HepG2 (cell line): ENCODE results near the gene MYL6B. TPM values are rescaled to one million over a fixed set of nuclear protein-coding genes. Genes with fewer than 3 reads are reported as not detected.
A peak's percentile ranks its signal among the peaks of the same experiment; 100 is the strongest.

Experiments used
- BORCS8-MEF2B ChIP-seq: sonication (generic); formaldehyde crosslinking; IDR thresholded peaks from 2 replicates; pipeline ENCODE4 v1.8.0; 2022; ENCODE audit warnings: mild to moderate bottlenecking, missing genetic modification reagents
- CBX5 ChIP-seq: sonication (generic); formaldehyde crosslinking; IDR thresholded peaks from 2 replicates; pipeline ENCODE4 v1.4.0; 2020; ENCODE audit warnings: missing genetic modification reagents, borderline replicate concordance
- E2F1 ChIP-seq: sonication (generic); formaldehyde crosslinking; IDR thresholded peaks from 2 replicates; pipeline ENCODE4 v1.5.0; 2020; ENCODE audit warnings: missing genetic modification reagents
- ETV5 ChIP-seq: IDR thresholded peaks from 2 replicates; pipeline ENCODE4 v1.6.1; 2018; ENCODE audit warnings: missing biosample characterization, missing genetic modification reagents, inconsistent platforms, borderline replicate concordance
- GTF3A ChIP-seq: sonication (generic); formaldehyde crosslinking; conservative IDR thresholded peaks from 2 replicates; pipeline ENCODE4 v1.4.0; 2020; ENCODE audit warnings: mild to moderate bottlenecking, missing genetic modification reagents
- HDAC6 ChIP-seq: fragments of 200-600 bp; sonication (generic); IDR thresholded peaks from 2 replicates; pipeline ENCODE4 v1.7.0; 2017; ENCODE audit warnings: mild to moderate bottlenecking, antibody characterized with exemption, low read length, low read depth
- ISL2 ChIP-seq: sonication (generic); formaldehyde crosslinking; IDR thresholded peaks from 2 replicates; pipeline ENCODE4 v1.5.0; 2020; ENCODE audit warnings: missing genetic modification reagents
- KDM4B ChIP-seq: sonication (generic); formaldehyde crosslinking; IDR thresholded peaks from 2 replicates; pipeline ENCODE4 v1.4.0; 2020; ENCODE audit warnings: missing genetic modification reagents
- NCOA2 ChIP-seq: sonication (generic); formaldehyde crosslinking; IDR thresholded peaks from 2 replicates; pipeline ENCODE4 v1.8.0; 2022; ENCODE audit warnings: inconsistent platforms
- NR2F2 ChIP-seq: IDR thresholded peaks from 2 replicates; pipeline ENCODE4 v1.6.1; 2012; ENCODE audit warnings: low read depth, inconsistent platforms, borderline replicate concordance
- PCBP1 ChIP-seq: fragments of 200-400 bp; formaldehyde crosslinking; IDR thresholded peaks from 2 replicates; pipeline ENCODE4 v1.6.1; 2017; ENCODE audit warnings: mild to moderate bottlenecking, low read depth, low read length, borderline replicate concordance
- REL ChIP-seq: sonication (generic); formaldehyde crosslinking; conservative IDR thresholded peaks from 2 replicates; pipeline ENCODE4 v1.8.0; 2022; ENCODE audit warnings: mild to moderate bottlenecking, missing genetic modification reagents, moderate library complexity
- SKI ChIP-seq: fragments of 450-650 bp; IDR thresholded peaks from one replicate; pipeline ENCODE4 v1.6.1; 2018; ENCODE audit warnings: mild to moderate bottlenecking; ENCODE audit not compliant: partially characterized antibody
- SNAPC2 ChIP-seq: sonication (generic); formaldehyde crosslinking; IDR thresholded peaks from 2 replicates; pipeline ENCODE4 v1.8.1; 2022; ENCODE audit warnings: mild to moderate bottlenecking, missing genetic modification reagents
- SP140L ChIP-seq: sonication (generic); formaldehyde crosslinking; IDR thresholded peaks from 2 replicates; pipeline ENCODE4 v1.4.0; 2020; ENCODE audit warnings: missing genetic modification reagents, borderline replicate concordance
- ZBTB14 ChIP-seq: sonication (generic); formaldehyde crosslinking; IDR thresholded peaks from 2 replicates; pipeline ENCODE4 v1.4.0; 2020; ENCODE audit warnings: missing genetic modification reagents
- ZBTB38 ChIP-seq: sonication (generic); formaldehyde crosslinking; IDR thresholded peaks from 2 replicates; pipeline ENCODE4 v1.5.1; 2020; ENCODE audit warnings: mild to moderate bottlenecking, missing genetic modification reagents
- ZFP41 ChIP-seq: sonication (generic); formaldehyde crosslinking; IDR thresholded peaks from 2 replicates; pipeline ENCODE4 v1.4.0; 2020; ENCODE audit warnings: mild to moderate bottlenecking, missing genetic modification reagents, borderline replicate concordance
- ZNF572 ChIP-seq: sonication (generic); formaldehyde crosslinking; IDR thresholded peaks from 2 replicates; pipeline ENCODE4 v1.5.1; 2020; ENCODE audit warnings: mild to moderate bottlenecking, missing genetic modification reagents
- ZNF652 ChIP-seq: IDR thresholded peaks from 2 replicates; pipeline ENCODE4 v1.6.1; 2016; ENCODE audit warnings: low read depth, borderline replicate concordance
- ZNF670 ChIP-seq: sonication (generic); formaldehyde crosslinking; IDR thresholded peaks from 2 replicates; pipeline ENCODE4 v1.8.0; 2022; ENCODE audit warnings: mild to moderate bottlenecking, missing genetic modification reagents, borderline replicate concordance
- ZNF674 ChIP-seq: sonication (generic); formaldehyde crosslinking; IDR thresholded peaks from 2 replicates; pipeline ENCODE4 v1.5.0; 2020; ENCODE audit warnings: low read depth, mild to moderate bottlenecking, missing genetic modification reagents
- ZNF709 ChIP-seq: sonication (generic); formaldehyde crosslinking; IDR thresholded peaks from 2 replicates; pipeline ENCODE4 v1.5.0; 2020; ENCODE audit warnings: mild to moderate bottlenecking, missing genetic modification reagents
- ZNF749 ChIP-seq: sonication (generic); formaldehyde crosslinking; IDR thresholded peaks from 2 replicates; pipeline ENCODE4 v1.8.0; 2022; ENCODE audit warnings: mild to moderate bottlenecking, missing genetic modification reagents, moderate library complexity, borderline replicate concordance
- ZZZ3 ChIP-seq: sonication (generic); formaldehyde crosslinking; IDR thresholded peaks from 2 replicates; pipeline ENCODE4 v1.4.0; 2020; ENCODE audit warnings: missing genetic modification reagents, mild to moderate bottlenecking, borderline replicate concordance
- polyA plus RNA-seq, 8 experiments: library from polyadenylated mRNA; depleted of rRNA in 3 of 8; stranded (reverse) in 7 of 8; unstranded in 1 of 8; fragments of >200 nt; fragmentation: Illumina TruSeq in 4 of 8; extraction: Trizol in 4 of 8; gene quantifications; 2 replicates each; pipeline versions ENCODE4 v1.2.1 to v1.2.3, GENCODE V29; 2011 to 2016; ENCODE audit warnings: low read depth in 4 of 8, missing spikeins in 1 of 8, mixed read lengths in 1 of 8; ENCODE audit not compliant: insufficient read depth in 1 of 8
- total RNA-seq, 5 experiments: library from RNA; depleted of rRNA; stranded (reverse); fragments of >200 nt; fragmentation: Illumina TruSeq; extraction: Trizol; gene quantifications; 2 replicates each; pipeline ENCODE4 v1.2.3, GENCODE V29; 2016; ENCODE audit warnings: low read depth in 1 of 5
- TF ChIP-seq, protein P1 (sequence below): fragments of 450-650 bp; IDR thresholded peaks from 2 replicates; pipeline ENCODE4 v1.6.1; 2017
- TF ChIP-seq, protein P2 (sequence below): sonication (generic); formaldehyde crosslinking; IDR thresholded peaks from 2 replicates; pipeline ENCODE4 v1.4.0; 2020; ENCODE audit warnings: missing genetic modification reagents

MYL6B gene
- total and polyA plus RNA-seq, 2 of the 13 experiments (the other 11 are each of a cell fraction or from before 2014, with no cell fraction given): 75.7 to 88.7 TPM

DNA sequence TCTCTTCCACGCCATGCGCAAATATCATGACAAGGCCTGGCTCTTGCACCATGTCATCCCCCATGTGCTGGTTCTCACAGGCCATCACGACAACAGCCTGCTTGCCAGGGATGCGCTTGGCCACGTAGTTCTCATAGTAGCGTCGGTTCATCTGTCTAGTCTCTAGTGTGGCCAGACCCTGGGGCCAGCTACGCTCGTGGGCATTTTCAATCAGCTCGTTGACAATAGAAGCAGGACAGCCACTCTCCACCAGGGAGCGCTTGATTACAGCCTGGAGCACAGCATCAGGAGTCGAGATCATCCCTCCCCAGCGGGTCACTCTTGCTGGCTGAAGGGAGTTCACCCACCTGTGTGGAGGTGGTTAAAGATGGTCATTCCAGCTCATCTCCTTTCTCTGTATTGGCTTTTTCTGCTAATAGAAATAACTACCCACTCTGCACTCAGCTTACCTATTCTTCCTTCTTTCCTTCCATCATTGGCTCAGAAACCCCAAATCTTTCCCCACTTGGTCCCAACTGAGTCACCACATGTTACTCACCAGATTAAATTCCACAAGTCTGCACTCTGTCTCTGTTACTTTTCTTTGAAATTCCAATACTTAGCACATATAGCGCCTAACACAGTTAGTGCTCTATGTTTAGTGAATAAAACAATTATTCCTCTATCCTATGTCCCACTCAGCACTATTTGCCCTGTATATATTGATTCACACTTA is 54.2 kb downstream of the MYL6B start (continued):
- no peak for TF ChIP-seq PCBP1
- TF ChIP-seq ZNF709 (CRISPR knock-in tag): no peak
- TF ChIP-seq, protein P1, sequence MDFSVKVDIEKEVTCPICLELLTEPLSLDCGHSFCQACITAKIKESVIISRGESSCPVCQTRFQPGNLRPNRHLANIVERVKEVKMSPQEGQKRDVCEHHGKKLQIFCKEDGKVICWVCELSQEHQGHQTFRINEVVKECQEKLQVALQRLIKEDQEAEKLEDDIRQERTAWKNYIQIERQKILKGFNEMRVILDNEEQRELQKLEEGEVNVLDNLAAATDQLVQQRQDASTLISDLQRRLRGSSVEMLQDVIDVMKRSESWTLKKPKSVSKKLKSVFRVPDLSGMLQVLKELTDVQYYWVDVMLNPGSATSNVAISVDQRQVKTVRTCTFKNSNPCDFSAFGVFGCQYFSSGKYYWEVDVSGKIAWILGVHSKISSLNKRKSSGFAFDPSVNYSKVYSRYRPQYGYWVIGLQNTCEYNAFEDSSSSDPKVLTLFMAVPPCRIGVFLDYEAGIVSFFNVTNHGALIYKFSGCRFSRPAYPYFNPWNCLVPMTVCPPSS: no peak
- TF ChIP-seq NCOA2 (CRISPR knock-in tag): no peak
- no peak for TF ChIP-seq SP140L (CRISPR knock-in tag)
- no peak for TF ChIP-seq REL
- TF ChIP-seq ZBTB38: peak; percentile 74
- no peak for TF ChIP-seq ZZZ3 (CRISPR knock-in tag)
- peak; percentile 19; the same call in 1 of the 2 replicates for TF ChIP-seq BORCS8-MEF2B (CRISPR knock-in tag)
- TF ChIP-seq ZFP41: no peak
- no peak for TF ChIP-seq GTF3A (CRISPR knock-in tag)
- TF ChIP-seq KDM4B (CRISPR knock-in tag): no peak
- TF ChIP-seq ETV5 (CRISPR knock-in tag): no peak
- TF ChIP-seq ZNF652 (CRISPR knock-in tag): no peak
- no peak for TF ChIP-seq HDAC6
- no peak for TF ChIP-seq ZNF670
- no peak for TF ChIP-seq ZNF674 (CRISPR knock-in tag)
- no peak for TF ChIP-seq SKI
- TF ChIP-seq, protein P2, sequence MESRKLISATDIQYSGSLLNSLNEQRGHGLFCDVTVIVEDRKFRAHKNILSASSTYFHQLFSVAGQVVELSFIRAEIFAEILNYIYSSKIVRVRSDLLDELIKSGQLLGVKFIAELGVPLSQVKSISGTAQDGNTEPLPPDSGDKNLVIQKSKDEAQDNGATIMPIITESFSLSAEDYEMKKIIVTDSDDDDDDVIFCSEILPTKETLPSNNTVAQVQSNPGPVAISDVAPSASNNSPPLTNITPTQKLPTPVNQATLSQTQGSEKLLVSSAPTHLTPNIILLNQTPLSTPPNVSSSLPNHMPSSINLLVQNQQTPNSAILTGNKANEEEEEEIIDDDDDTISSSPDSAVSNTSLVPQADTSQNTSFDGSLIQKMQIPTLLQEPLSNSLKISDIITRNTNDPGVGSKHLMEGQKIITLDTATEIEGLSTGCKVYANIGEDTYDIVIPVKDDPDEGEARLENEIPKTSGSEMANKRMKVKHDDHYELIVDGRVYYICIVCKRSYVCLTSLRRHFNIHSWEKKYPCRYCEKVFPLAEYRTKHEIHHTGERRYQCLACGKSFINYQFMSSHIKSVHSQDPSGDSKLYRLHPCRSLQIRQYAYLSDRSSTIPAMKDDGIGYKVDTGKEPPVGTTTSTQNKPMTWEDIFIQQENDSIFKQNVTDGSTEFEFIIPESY (CRISPR knock-in tag): peak; percentile 34; the same call in 1 of the 2 replicates
- no peak for TF ChIP-seq E2F1
- no peak for TF ChIP-seq ZNF749 (CRISPR knock-in tag)
- no peak for TF ChIP-seq ZNF572 (CRISPR knock-in tag)
- no peak for TF ChIP-seq ZBTB14 (CRISPR knock-in tag)
- TF ChIP-seq ISL2: no peak
- no peak for TF ChIP-seq CBX5
- TF ChIP-seq NR2F2: no peak
- TF ChIP-seq SNAPC2 (CRISPR knock-in tag): no peak
